NCI-H2196 treated with DMSO at 0.1 percent for 48 hours (cell line): ENCODE data around the gene CDK15.
A peak's percentile ranks its signal among the peaks of the same experiment; 100 is the strongest.

ENCODE experiments used
- DNase-seq: peaks from one replicate; lab custom pipeline; 2025; ENCODE audit not compliant: unreplicated experiment; lab: John Stamatoyannopoulos, UW

Gene CDK15

GRCh38 chr2:201860636-201861066 is 54.3 kb downstream of the CDK15 start:
- peak; percentile 12 for DNase-seq

GRCh38 chr2:201862843-201863242 is 56.5 kb downstream of the CDK15 start:
- no peak for DNase-seq

GRCh38 chr2:201866643-201867473 is 60.5 kb downstream of the CDK15 start:
- no peak for DNase-seq

- no peak for DNase-seq
Measured at GRCh38 chr2:201871471-201871870, 65.1 kb downstream of the CDK15 start.

- DNase-seq = no peak
Measured at GRCh38 chr2:201872591-201872990, 66.3 kb downstream of the CDK15 start.

GRCh38 chr2:201879996-201880395 is 73.7 kb downstream of the CDK15 start:
- no peak for DNase-seq

GRCh38 chr2:201880579-201880978 is 74.2 kb downstream of the CDK15 start:
- no peak for DNase-seq

GRCh38 chr2:201880993-201881611 is 74.8 kb downstream of the CDK15 start:
- no peak for DNase-seq

- no peak for DNase-seq
Measured at GRCh38 chr2:201881741-201882140, 75.4 kb downstream of the CDK15 start.

- DNase-seq = no peak
Measured at GRCh38 chr2:201882353-201883090, 76.2 kb downstream of the CDK15 start.

- no peak for DNase-seq
Measured at GRCh38 chr2:201883606-201884369, 77.5 kb downstream of the CDK15 start.

GRCh38 chr2:201886504-201886903 is 80.2 kb downstream of the CDK15 start:
- DNase-seq = no peak

- DNase-seq = no peak
Measured at GRCh38 chr2:201887773-201888425, 81.6 kb downstream of the CDK15 start.

GRCh38 chr2:201888426-201888800 is 82.1 kb downstream of the CDK15 start:
- no peak for DNase-seq

GRCh38 chr2:201890453-201890852 is 84.1 kb downstream of the CDK15 start:
- no peak for DNase-seq

- no peak for DNase-seq
Measured at GRCh38 chr2:201891676-201892075, 85.3 kb downstream of the CDK15 start.

- DNase-seq = no peak
Measured at GRCh38 chr2:201892516-201892915, 86.2 kb downstream of the CDK15 start.

- DNase-seq = no peak
Measured at GRCh38 chr2:201900362-201900761, 94.0 kb downstream of the CDK15 start.

- no peak for DNase-seq
Measured at GRCh38 chr2:201901786-201902185, 95.4 kb downstream of the CDK15 start.

- DNase-seq = no peak
Measured at GRCh38 chr2:201904538-201905420, 98.4 kb downstream of the CDK15 start.
